Hepatocyte (in vitro differentiated cells): Measurements from ENCODE around the gene ABL2.

Source experiments
- EZH2 ChIP-seq: fragments of 200-600 bp; sonication (generic); IDR thresholded peaks from 2 replicates; pipeline ENCODE4 v1.6.1; 2016; ENCODE audit warnings: antibody characterized with exemption, mild to moderate bottlenecking, borderline replicate concordance
- EZH2phosphoT487 ChIP-seq: fragments of 200-600 bp; sonication (generic); IDR thresholded peaks from one replicate; pipeline ENCODE4 v1.6.1; 2018; ENCODE audit warnings: antibody characterized with exemption, mild to moderate bottlenecking, low read depth, moderate library complexity; ENCODE audit not compliant: unreplicated experiment, severe bottlenecking
- TF ChIP-seq, protein P1 (sequence below): fragments of 200-600 bp; sonication (generic); IDR thresholded peaks from 2 replicates; pipeline ENCODE4 v1.5.1; 2016; ENCODE audit warnings: antibody characterized with exemption, mild to moderate bottlenecking; ENCODE audit not compliant: poor library complexity

DNA sequence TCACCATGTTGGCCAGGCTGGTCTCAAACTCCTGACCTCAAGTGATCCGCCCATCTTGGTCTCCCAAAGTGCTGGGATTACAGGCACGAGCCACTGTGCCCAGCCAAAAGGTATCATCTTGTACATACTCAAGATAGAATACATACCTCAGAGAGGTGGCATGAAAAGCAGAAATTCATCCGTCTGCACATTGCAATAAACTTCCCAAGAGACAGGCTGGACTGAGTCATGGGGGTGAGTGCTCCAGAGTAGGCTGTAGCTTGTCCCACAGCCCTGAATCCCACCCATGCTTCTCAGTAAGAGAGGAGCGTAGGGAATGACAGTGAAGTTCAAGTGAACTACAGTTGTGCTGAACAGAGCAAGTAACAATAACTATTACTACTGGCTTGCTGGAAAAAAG, 127.9 kb downstream of the ABL2 start:
- no peak for TF ChIP-seq EZH2phosphoT487
- TF ChIP-seq, protein P1, sequence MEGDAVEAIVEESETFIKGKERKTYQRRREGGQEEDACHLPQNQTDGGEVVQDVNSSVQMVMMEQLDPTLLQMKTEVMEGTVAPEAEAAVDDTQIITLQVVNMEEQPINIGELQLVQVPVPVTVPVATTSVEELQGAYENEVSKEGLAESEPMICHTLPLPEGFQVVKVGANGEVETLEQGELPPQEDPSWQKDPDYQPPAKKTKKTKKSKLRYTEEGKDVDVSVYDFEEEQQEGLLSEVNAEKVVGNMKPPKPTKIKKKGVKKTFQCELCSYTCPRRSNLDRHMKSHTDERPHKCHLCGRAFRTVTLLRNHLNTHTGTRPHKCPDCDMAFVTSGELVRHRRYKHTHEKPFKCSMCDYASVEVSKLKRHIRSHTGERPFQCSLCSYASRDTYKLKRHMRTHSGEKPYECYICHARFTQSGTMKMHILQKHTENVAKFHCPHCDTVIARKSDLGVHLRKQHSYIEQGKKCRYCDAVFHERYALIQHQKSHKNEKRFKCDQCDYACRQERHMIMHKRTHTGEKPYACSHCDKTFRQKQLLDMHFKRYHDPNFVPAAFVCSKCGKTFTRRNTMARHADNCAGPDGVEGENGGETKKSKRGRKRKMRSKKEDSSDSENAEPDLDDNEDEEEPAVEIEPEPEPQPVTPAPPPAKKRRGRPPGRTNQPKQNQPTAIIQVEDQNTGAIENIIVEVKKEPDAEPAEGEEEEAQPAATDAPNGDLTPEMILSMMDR = no peak
- no peak for TF ChIP-seq EZH2
